ENCODE measurements around the gene TMUB1. TPM values are rescaled to one million over a fixed set of nuclear protein-coding genes. Genes with fewer than 3 reads are reported as not detected.
A peak's percentile ranks its signal among the peaks of the same experiment; 100 is the strongest.

Gene TMUB1
- total and polyA plus RNA-seq, 2 donors from 2014 or later = 36.9 to 79.9 TPM

DNA sequence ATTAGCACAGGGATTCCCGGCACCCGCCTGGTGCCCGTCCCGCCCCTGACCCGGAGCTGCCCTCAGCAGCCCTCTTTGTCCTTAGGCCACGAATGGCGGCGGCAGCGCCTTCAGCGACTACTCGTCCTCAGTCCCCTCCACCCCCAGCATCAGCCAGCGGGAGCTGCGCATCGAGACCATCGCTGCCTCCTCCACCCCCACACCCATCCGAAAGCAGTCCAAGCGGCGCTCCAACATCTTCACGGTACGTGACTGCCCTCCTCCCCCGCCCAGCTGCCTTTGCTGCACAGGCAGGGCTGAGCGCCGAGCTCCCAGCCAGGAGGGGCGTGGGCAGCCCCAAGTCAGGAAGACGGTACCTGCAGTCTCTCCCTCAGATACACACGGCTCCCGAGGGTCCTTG is 36.6 kb upstream of the TMUB1 start:
- no peak overlapping the region for H3K9ac ChIP-seq (ENCODE audit: low read length in 3 of 3)
- peaks cover 0 to 27% (median 12%) of the 10 kb centered on the region in 3 donors for H3K36me3 ChIP-seq (ENCODE audit: control insufficient read depth in 2 of 3, insufficient read depth in 3 of 3, low read length in 3 of 3)
- no peak overlapping the region for H3K4me3 ChIP-seq (ENCODE audit: low read length in 3 of 3)
- H3K4me1 ChIP-seq (ENCODE audit: control insufficient read depth in 2 of 3, insufficient read depth in 2 of 3, low read depth in 1 of 3, low read length in 3 of 3) = no peaks in the 10 kb centered on the region
- H3K9me3 ChIP-seq (ENCODE audit: control insufficient read depth in 2 of 3, insufficient read depth in 1 of 3, low read length in 3 of 3) = no peaks in the 10 kb centered on the region
- no peak overlapping the region for H3K27ac ChIP-seq (ENCODE audit: low read depth in 2 of 2, low read length in 2 of 2)
- H3K27me3 ChIP-seq (ENCODE audit: control insufficient read depth, insufficient read depth, low read length) = no peaks in the 10 kb centered on the region
- peak in 4 of 5 donors; percentile 74 to 87 (median 78) for DNase-seq
- intact Hi-C loops (cut with DNase I) = loop anchor here (10.0 kb wide), 1 partner anchor 215 kb away; no protein-coding TSS in a partner anchor
- no peak for TF ChIP-seq CTCF (IDR thresholded peaks at IDR 0.05; ENCODE audit: borderline replicate concordance, extremely low read depth, insufficient read depth)
- no peak for FAIRE-seq

- no peak for FAIRE-seq
Measured at GRCh38 chr7:151119055-151119415, 35.7 kb upstream of the TMUB1 start.

DNA sequence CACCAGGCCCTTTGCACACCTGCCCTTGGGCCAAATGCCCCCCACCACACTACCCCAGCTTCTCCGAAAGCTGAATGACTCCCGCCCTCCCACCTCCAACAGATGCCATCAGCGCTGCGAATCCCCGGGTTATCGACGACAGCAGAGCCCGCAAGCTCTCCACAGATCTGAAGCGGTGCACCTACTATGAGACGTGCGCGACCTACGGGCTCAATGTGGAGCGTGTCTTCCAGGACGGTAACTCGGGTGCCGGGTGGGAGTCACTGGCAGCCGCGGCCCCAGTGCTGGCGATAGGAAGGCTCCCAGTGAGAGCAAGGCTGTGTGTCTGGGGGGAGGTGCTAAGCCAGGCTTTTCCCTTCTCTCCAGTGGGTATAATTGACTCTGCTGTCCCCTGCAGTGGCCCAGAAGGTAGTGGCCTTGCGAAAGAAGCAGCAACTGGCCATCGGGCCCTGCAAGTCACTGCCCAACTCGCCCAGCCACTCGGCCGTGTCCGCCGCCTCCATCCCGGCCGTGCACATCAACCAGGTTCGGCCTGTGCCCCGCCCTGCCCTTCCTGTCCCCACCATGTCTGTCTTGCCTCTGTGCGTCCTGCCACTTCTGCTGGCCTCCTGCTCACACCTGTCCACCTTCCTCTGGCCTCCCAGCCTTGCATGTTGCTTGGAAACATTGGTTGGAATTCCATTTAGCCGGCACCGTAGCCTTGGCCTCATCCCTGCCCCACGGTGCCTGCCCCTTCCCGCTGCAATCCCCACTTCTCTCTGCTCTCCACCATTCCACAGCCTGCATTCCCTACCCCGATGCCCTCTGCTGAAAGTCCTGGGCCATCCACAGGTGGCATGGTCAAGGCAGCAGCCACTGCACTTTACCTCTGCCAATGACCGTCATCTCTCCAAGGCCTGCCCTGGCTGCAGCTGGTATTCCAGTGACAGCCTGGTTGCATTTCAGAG is 35.1 kb upstream of the TMUB1 start:
- TF ChIP-seq CTCF (IDR thresholded peaks at IDR 0.05; ENCODE audit: borderline replicate concordance, extremely low read depth, insufficient read depth) = no peak
- peaks cover 0 to 23% (median 9%) of the 10 kb centered on the region in 3 donors for H3K36me3 ChIP-seq (ENCODE audit: control insufficient read depth in 2 of 3, insufficient read depth in 3 of 3, low read length in 3 of 3)
- no peak overlapping the region for H3K4me3 ChIP-seq (ENCODE audit: low read length in 3 of 3)
- no peaks in the 10 kb centered on the region for H3K4me1 ChIP-seq (ENCODE audit: control insufficient read depth in 2 of 3, insufficient read depth in 2 of 3, low read depth in 1 of 3, low read length in 3 of 3)
- DNase-seq (peak in 1 of 5 donors; percentile 48), FAIRE-seq (no peak)
- H3K9me3 ChIP-seq (ENCODE audit: control insufficient read depth in 2 of 3, insufficient read depth in 1 of 3, low read length in 3 of 3) = no peaks in the 10 kb centered on the region
- H3K27me3 ChIP-seq (ENCODE audit: control insufficient read depth, insufficient read depth, low read length) = no peaks in the 10 kb centered on the region
- intact Hi-C loops (cut with DNase I) = loop anchor here (10.0 kb wide), 1 partner anchor 214 kb away; no protein-coding TSS in a partner anchor
- no peak overlapping the region for H3K27ac ChIP-seq (ENCODE audit: low read depth in 2 of 2, low read length in 2 of 2)
- no peak overlapping the region for H3K9ac ChIP-seq (ENCODE audit: low read length in 3 of 3)

More at GRCh38 chr7:151119055-151119415, 35.7 kb upstream of the TMUB1 start:
- H3K27me3 ChIP-seq (ENCODE audit: control insufficient read depth, insufficient read depth, low read length) = no peaks in the 10 kb centered on the region
- peaks cover 0 to 23% (median 9%) of the 10 kb centered on the region in 3 donors for H3K36me3 ChIP-seq (ENCODE audit: control insufficient read depth in 2 of 3, insufficient read depth in 3 of 3, low read length in 3 of 3)
- intact Hi-C loops (cut with DNase I) = loop anchor here (10.0 kb wide), 1 partner anchor 214 kb away; no protein-coding TSS in a partner anchor
- no peaks in the 10 kb centered on the region for H3K4me1 ChIP-seq (ENCODE audit: control insufficient read depth in 2 of 3, insufficient read depth in 2 of 3, low read depth in 1 of 3, low read length in 3 of 3)
- no peak for TF ChIP-seq CTCF (IDR thresholded peaks at IDR 0.05; ENCODE audit: borderline replicate concordance, extremely low read depth, insufficient read depth)
- no peaks in the 10 kb centered on the region for H3K9me3 ChIP-seq (ENCODE audit: control insufficient read depth in 2 of 3, insufficient read depth in 1 of 3, low read length in 3 of 3)
- H3K9ac ChIP-seq (ENCODE audit: low read length in 3 of 3) = no peak overlapping the region
- DNase-seq = no peak
- no peak overlapping the region for H3K27ac ChIP-seq (ENCODE audit: low read depth in 2 of 2, low read length in 2 of 2)
- no peak overlapping the region for H3K4me3 ChIP-seq (ENCODE audit: low read length in 3 of 3)
